Measurements from ENCODE around the gene FRS3.
"Not testable (repeated sequence)": the region's sequence is repeated elsewhere in the genome, so short reads cannot be mapped to it uniquely, and the experiment has no call there.

The FRS3 gene

DNA sequence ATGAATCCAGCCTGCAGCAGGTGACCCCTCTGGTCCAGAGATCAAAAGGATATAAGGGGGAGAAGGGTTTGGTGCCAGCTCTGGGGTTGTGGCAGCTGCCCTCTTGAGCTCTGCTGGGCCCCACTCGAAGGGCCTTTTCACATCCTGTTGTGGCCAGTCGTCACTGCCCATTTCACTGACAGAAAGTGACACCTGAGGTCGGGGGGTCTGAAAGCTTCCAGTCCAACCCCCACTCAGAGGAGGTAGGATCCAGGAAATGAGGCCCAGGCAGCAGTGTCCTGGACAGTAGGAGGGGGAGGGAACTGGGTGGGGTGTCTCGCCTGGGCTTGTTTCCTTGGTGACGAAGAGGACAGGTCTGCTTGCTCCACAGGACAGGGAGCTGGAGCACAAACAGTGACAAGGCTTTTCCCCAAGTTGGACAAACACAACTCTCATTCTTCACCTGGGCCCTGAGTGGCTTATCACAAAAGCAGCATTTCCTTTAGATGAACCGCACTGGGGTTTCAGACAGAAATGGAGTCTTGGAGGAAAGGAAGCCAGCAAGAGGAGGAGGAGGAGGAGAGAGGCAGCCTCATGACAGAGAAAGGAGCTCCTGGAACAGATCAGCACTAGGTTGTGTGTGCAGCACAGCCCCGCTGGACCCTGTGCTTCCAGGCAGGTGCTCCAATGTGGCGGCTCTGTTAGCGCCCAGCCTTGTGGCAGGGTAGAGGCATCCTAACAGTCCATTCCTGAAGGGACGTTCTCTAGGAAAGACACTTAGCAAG lies 11.0 kb downstream of the FRS3 start:
- DNase-seq, result no peak

DNA sequence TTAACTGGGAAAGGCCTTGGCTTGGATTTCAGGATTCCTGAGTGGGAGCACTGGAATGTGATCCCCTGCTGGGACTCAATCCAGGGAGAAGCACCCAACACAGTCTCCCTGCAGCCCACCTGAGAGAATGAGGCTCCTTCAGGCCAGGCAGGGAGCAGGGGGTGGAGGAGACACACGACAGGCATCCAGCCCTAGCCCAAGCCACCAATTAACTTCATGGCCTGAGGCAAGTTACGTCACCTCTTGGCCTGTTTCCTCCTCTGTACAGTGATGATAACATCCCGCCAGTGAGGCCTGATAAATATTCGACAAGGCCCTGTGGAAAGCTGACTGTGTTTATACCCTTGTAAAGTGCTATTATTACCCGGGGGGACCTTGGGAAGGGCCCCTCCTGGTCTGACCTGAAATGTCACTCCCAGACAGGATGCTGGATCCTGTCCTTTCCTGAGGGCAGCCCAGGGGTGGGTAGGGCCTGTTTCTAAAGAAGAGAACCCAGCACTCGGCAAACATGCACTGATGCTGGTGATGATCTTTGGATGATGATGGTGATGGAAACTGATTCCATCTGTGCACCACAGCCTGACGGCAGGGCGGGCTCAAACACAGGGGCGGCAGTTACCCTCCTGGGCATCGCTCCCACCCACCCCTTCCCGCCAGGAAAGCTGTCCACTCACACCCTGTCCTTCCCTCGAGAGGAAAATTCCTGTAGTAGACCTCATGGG lies 12.4 kb downstream of the FRS3 start:
- DNase-seq, result no peak

DNA sequence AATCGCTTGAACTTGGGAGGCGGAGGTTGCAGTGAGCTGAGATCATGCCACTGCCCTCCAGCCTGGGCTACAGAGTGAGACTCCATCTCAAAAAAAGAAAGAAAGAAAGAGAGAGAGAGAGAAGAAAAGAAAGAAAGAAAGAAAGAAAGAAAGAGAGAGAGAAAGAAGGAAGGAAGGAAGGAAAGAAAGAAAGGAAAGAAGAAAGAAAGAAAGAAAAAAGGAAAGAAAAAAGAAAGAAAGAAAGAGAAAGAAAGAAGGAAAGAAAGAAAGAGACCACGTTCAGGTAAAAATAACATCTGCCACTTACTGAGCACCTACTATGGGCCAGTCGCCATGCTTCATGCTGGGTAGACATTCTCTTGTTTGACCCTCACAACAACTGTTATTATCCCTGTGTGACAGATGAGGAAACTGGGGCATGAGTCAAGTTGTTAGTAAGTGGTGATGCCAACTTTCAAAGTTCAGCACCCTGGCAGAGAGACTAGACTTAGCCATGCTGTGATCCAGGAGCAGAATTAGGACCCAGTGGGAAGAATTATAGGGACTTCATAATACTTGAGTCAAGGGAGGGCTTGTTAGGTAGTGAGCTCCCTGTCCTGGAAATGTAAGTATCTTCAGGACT lies 13.5 kb downstream of the FRS3 start:
- DNase-seq, result not testable (repeated sequence)

DNA sequence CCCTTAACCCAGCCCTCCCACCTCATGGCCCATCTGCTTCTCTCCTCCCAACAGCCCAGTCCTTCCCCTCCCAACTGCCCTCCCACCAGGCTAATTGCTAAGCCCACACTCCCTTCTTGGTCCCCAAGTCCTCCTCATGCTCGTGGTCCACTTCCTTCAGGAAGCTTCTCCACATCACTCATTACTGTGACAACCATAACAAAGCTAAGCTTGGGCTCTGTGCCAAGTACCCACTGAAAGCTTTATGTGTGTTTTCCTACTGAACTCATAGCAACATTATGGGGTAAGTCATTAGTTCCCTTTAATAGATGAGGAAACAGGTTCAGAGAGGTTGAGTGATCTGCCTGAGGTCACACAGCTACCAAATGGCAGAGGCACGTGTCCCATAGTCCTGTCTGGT lies 16.2 kb downstream of the FRS3 start:
- DNase-seq, result no peak

DNA sequence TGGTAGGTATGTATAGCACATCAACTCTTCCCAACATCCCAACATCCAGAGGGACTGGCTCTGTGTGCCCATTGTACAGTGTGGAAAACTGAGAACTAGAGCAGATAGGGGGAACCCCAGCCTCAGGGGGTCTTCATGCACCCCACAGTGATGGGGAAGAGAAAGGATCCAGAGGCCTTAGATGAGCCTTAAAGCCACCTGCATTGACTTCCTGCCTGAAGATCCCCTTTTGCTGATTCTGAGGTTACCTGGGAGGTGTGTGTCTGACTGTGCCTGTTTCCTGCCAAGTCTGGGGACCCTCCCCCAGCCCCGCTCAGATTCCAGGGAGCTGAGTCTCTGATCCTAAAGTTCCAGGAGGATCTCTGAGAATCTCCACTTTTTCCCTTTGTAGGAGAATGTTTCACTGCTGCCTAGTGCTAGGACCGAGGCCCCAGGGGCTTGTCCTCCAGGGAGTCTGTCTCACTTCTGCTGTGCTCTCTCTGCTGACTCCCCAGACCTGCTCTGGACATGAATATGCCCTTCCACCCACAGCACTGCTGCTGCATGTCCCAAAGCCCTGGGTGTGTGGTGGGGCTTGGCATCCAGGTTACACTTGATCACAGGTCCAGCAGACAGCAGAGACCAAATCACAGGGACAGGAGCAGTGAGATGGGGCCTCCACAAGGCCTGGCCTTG lies 19.7 kb downstream of the FRS3 start:
- DNase-seq, result no peak

DNA sequence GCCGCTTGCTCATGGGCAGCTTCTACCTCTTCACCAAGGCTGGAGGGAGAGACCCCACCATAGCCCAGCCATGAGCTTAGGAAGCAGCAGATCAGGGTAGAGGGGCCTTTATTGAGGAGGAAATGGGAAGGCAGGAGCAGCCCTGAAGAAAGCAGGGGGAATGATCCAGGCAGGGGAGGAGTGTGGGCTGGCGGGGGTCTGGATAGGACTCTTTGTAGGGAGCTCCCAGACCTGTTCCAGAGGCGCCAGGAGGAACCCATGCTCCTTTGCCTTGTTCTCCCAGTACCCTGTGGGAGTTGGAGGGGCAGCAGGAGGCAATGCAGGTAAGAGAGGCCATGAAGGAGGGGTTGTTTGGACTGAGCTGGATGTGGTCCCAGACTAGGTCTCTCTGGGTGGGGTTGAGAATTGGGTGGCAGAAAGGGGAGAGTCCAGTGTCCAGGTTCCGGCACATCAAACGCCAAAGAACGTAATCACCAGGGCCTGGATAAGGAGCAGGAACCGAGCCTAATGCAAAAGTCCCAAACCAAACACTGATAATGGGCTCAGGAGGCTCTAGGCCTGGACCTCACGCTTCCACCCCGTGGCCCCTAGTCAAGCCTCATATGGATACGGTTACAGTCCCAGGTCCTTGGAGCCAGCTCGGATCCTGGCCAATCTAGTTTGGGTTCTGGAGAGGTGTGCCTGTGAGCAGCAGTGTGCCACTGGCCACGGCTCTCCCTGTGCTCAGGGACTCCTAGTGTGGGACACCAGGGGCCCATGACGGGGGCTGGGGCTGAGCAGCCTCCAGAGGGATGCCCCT lies 20.4 kb downstream of the FRS3 start:
- DNase-seq, result no peak

DNA sequence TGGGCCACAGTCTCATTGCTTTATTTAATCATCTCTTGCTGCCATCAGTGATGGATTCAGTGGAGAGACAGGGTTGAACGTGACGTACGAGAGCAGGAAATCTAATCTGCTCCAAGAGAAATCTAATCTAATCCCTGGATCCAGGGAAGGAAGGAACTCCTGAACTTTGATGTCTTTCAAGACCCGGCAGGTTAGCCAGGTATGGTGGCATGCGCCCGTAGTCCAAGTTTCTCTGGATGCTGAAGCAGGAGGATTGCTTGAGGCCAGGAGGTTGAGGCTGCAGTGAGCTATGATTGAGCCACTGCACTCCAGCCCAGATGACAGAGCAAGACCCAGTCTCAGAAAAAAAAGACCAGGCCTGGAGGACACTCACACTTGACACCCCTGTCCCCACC lies 21.1 kb downstream of the FRS3 start:
- DNase-seq, result no peak

DNA sequence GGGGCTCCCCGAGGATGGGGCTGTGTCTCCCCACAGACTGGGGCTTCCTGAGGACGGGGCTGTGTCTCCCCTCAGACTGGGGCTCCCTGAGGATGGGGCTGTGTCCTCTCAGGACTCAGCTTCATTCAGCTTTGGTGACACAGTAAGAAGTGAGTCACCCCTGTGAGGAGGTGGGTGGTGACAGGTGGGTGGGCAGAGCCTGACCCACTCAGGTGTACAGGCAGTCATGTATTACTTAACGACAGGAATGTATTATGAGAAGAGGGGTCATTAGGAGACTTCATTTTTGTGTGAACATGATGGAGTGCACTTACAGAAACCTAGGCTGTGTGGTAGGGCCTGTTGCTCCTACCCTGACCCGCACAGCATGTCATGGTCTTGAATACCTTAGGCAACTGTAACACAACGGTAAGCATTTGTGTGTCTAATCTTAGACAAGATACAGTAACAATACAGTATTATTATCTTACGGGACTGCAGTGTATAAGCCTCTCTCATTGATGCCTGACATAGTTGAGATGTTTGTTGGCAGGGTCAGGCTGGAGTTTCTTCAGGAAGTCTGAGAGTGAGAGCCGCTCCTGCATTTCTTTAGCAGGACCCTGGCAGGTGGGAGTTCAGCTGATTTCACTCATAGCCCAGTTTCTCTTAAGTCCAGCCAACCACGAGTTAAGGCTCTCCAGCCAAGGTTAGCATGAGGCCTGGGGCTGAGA lies 21.6 kb downstream of the FRS3 start:
- no peak for DNase-seq

DNA sequence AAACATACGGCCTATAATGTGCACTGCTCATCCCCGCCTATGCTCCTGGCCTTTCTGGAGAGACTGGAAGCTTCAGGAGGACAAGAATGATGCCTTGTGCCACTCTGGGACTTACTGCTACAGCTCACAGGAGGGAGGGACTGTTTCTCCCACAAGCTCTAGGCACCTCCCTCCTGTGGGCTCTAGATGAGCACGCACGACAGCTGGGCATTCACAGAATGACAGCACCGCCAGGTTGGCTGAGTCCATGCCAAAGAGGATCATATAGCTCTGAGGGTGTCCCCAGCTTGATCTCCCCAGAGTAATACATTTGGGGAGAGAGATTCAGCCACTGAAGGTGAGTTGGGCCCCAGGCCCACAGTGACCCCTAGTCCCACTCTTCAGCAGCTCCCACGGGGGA lies 22.4 kb downstream of the FRS3 start:
- no peak for DNase-seq

DNA sequence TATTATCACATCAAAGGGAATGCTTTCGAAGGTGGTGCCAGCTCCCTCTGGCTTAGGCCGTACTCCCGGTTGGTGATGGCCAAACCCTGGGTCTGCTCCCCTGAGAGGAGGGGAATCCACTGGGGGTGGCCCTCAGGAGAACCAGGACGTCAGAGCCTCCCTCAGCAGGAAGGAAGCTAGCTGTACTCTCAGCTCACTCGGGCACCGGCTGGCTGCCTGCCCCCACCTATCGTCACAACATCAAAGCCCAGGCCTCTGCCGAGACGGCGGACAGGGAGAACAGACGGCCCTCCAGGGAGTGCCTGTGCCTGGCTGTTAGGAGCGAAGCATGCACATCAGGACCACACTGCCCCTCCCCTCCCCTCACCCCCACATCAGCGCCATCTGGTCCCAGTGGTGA lies 23.3 kb downstream of the FRS3 start:
- no peak for DNase-seq

DNA sequence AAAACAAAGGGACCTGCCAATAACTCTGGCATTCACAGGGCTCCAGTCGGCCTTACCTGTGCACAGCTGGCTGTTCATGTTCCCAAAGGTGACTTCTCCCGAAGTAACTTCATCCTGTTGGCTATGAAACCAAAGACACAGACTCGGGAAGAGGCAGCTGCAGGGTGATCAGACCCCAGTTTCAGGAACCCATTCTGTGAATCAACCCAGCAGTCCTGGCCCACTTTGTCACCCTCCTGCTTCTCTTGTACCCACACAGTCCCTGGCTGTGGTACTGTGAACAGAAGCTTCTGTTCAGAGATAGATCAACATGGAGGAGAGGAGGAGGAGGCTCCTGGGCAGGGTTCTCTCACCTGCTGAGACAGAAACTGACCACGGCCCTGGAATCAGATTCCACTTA lies 23.8 kb downstream of the FRS3 start:
- no peak for DNase-seq

DNA sequence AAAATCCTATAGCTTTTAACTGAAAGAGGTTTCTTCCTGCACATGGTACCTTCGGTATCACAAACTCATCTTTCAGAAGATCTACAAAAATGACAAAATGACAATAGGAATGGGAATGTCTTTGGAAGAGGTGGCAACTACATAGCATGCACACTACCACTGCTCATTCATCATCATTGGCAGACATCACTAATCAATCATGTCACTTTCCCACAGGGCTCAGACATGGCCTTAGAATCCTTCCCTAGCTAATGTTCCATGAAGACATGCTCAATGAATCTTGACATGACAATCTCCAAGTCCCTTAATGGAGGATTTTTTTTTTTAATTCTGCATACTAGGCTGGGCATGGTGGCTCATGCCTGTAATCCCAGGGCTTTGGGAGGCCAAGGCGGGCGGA lies 29.3 kb downstream of the FRS3 start:
- DNase-seq, result no peak

DNA sequence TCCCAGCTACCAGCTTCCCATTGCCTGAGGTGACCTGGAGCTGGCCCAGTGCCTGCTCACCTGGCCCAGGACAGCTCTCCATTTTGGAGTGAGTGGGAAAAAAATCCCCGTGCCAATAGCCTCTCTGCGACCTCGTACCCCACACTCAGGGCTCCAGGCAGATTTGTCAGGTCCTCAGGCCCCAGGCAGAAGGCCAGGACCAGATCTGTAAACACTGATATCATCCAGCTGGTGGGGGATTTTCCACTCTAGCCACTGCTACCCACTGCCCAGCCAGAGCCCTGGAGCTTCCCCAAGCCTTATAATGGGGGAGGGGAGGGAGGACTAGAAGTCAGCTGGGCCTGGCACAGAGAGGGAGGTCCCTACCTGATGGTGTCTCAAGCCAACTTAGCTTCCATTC lies 31.2 kb downstream of the FRS3 start:
- DNase-seq, result no peak

DNA sequence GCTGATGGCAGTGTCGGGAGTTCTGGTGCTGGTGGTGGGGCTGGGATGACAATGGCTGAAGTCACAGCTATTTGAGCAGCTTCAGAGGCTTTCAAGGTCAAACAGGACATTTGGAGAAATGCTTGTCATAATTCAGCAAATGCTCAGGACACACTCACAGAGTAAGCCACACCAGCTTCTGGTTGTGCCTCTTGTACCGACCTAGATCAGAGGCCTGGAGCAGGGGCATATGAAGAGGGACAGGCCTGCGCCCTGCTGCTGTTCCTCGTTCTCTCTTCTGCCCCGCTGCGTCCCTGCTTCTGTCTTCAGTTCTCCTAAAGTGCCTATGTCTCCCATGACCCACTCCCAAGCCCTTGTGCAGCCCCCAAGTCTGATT lies 31.6 kb downstream of the FRS3 start:
- DNase-seq, result no peak

DNA sequence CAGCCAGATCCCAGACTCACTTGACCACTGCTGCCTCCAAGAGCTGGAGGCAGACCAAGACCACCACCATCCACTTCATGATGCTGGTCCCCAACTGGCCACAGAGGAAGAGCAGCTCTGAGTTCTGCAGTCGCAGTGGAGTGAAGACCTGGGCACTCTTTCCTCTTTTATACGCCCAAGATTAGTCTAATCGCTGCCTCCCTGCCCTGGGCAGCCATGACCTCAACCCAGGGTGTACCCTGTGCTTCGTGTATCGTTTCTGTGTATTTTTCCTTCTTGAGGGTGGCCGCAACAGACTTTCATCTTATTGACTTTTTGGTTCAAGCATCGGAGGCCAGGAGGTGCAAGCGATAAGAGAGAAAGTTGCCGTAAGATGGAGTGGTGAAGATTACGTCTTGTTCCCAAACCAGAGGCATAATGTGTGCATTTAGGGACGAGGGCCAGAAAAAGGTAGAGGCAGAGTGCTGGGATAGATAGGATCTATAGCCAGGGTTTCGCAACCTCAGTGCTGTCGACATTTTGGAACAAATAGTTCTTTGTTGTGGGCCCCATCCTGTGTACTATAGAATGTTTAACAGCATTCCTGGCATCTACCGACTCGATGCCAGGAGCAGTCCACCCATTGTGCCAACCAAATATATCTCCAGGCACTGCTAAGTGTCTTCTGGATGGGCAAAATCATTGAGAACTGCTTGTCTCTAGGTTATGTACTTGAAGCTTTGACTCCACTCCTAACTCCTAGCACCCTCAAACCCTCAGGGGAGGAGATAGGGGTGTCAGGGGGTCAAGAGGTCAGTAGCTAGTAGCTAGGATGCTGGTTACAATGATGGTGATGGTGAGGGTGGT lies 32.2 kb downstream of the FRS3 start, which contains the start of gene PGC:
Gene PGC (minus strand): TSS at position 142 of the 846 bp plus-strand sequence. CDS start 63 bp downstream, at position 79.
- no peak for DNase-seq

DNA sequence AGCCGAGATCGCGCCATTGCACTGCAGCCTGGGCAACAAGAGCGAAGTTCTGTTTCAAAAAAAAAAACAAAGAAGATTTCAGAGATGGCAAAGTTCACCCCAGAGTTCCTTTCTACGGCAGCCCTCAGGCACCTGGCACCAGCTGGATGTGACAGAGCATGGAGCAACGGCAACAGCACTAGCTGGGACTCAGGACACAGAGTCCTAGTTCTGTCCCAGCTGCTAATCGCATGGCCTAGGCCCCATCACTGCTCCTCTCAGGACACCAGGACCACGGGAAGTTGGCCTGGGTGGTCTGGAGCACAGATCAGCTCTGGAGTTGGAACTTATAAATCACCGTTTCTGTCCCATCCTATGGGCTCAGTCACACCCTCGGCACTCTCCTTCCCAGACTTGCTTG lies 33.6 kb downstream of the FRS3 start:
- no peak for DNase-seq

DNA sequence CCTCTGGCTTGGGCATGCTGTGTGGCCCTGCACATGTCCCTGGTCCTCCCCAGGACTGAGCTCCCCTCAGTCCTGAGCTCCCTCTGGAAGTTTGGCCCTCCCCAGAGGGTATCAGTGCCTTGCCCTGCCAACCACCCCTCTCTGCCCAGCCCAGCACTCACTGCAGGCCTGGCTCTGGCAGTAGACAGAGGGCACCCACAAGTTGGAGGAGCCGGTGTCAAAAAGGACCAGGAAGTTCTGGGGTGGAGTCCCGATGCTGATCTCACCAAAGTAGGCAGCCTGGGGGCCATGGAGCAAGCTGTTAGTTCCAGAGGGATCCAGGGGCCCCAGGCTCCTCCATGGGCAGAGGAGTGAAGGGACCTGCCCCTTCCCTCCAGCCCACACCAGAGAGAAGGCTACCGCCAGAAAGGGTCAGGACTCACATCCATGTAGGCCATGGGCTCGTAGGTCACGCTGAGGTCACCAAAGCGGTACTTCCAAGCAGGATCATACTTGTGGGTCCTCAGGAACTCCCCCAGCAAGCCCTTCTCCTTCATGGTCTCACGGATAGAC lies 35.4 kb downstream of the FRS3 start:
- no peak for DNase-seq

DNA sequence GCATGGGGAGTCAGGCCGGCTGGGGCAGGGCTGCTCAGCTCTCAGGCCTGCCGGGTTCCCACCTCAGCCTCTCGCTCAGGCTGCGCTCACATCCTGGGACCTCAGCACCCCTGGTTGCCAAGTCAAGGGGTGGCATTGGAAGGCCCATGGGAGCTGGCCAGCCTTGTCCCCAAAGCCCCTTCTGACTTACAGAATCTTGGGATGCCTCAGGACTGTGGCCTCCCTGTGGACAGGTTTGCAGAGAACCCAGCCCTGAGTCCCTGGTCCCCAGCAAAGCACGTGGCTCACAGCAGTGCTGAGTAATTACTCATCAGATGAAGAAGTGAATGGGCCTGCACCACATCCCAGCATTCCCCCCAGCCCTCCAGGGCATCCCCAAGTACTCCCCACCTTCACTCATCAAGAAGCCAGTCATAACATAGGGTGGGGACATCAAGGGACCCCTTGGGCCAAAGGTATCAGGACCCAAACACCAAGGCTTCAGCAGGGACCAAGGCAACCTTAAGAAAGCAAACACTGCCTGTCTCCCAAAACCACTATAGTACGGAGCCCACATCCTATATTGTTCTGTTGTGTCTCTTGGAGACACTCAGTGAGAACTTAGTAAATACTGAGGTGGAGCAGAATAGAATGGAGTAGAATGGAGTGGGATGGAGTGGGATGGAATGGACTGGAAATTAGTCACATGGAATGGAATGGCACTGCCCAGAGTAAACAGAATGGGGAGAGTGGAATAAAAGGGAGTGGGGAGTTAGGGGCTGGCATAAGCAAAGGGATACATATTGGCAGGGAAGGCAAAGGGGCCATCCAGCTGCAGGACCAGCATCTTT lies 36.1 kb downstream of the FRS3 start:
- no peak for DNase-seq

DNA sequence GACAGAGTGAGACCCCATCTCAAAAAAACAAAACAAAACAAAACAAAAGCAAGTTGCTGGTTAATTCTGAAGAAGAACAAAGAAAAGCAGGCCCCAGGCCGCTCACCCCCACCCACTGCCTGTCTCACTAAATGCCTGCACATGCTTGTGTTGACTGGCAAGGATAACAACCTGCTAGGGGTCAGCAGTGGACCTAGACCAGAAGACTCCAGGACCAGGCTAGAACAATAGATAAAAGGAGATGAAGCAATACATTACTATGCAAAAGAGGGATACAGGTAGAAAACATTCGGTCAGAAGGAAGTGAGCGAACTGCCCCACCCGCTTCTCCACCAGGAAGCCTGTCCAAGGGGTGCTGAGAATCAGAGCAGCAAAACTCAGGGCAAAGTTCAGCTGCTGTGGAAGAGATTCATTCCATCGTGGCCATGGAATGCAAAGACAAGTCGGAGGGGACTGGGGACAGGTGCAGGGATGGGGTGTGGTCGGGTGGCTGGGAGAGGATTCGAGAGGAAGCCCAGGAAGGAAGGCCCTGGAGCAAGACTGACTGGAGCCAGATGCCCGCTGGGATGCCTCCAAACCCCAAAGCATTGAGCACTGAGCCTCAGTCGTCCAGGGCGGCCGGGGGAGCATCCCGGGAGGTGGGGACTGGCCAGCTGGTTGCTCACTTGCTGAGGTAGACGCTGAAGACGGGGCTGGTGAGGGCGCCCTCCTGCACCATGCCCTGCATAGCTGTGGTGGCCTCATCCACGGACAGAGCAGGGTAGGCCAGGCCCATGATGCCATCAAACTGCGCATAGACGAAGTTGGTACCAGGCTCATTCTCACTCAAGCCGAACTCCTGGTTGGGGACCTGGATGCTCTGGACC lies 37.8 kb downstream of the FRS3 start:
- DNase-seq, result no peak

Data from activated CD8-positive, alpha-beta memory T cell treated with anti-CD3 and anti-CD28 coated beads for 24 hours (primary cell).